ENCODE results near the gene KIAA1671. TPM values are rescaled to one million over a fixed set of nuclear protein-coding genes. Genes with fewer than 3 reads are reported as not detected.
A peak's percentile ranks its signal among the peaks of the same experiment; 100 is the strongest.

The KIAA1671 gene
- total RNA-seq, 4 donors from 2014 or later, result 7.6 to 26.1 (median 16.7) TPM

GRCh38 chr22:25039754-25040153 lies 87.2 kb downstream of the KIAA1671 start:
- Histone ChIP-seq H3K4me1 (no peaks in the 10 kb centered on the region), H3K36me3 (no peaks in the 10 kb centered on the region), H3K27me3 (no peaks in the 10 kb centered on the region), H3K27ac (no peak overlapping the region), H3K4me3 (no peak overlapping the region), H3K9me3 (no peaks in the 10 kb centered on the region)
- TF ChIP-seq POLR2A (IDR thresholded peaks at IDR 0.05) (no peak), CTCF (IDR thresholded peaks at IDR 0.05) (no peak)
- no peak for DNase-seq
- intact Hi-C loops (cut with DNase I; ENCODE audit: low total_unique reads), result no loop called here

DNA sequence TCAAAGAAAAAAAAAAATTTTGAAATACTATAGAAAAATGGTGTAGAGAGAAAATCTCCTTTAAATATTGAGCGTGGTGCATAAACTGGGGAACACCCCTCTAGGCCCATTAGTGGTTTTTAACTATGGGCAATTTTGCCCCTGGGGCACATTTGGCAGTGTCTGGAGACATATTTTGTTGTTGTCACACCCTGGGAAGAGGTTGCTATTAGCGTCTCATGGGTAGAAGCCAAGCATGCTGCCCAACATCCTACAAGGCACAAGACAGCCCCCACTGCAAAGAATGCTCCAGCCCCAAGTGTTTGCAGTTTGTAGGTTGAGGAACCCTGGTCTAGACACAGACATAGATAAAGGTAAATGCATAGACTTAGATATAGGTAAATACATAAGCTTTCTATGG lies 92.6 kb downstream of the KIAA1671 start:
- H3K36me3 ChIP-seq, result no peaks in the 10 kb centered on the region
- TF ChIP-seq CTCF (IDR thresholded peaks at IDR 0.05) (no peak), POLR2A (IDR thresholded peaks at IDR 0.05) (no peak)
- no peak overlapping the region for H3K27ac ChIP-seq
- H3K27me3 ChIP-seq, result no peaks in the 10 kb centered on the region
- intact Hi-C loops (cut with DNase I; ENCODE audit: low total_unique reads), result no loop called here
- no peaks in the 10 kb centered on the region for H3K4me1 ChIP-seq
- H3K4me3 ChIP-seq, result no peak overlapping the region
- no peaks in the 10 kb centered on the region for H3K9me3 ChIP-seq
- no peak for DNase-seq

DNA sequence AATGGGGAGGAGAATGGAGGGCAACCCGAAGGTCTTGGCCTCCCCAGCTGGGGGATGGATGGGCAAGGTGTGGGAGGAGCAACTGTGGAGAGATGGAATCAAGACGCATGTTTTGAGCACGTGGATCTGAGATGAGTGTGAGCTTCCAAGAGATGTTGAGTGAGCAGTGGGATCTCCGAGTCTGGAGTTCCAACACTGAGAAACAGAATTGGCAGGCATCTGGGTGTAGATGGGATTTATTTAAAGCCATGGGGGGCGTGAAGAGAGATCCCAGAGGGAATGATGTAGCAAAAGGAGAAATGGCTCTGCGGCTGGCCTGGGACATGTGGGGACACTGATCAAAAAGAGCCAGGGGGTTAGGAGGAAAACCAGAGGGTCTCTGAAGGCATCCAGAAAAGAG lies 95.6 kb downstream of the KIAA1671 start:
- DNase-seq, result no peak
- H3K36me3 ChIP-seq, result no peaks in the 10 kb centered on the region
- no peak overlapping the region for H3K4me3 ChIP-seq
- H3K9me3 ChIP-seq, result no peaks in the 10 kb centered on the region
- TF ChIP-seq CTCF (IDR thresholded peaks at IDR 0.05) (no peak), POLR2A (IDR thresholded peaks at IDR 0.05) (no peak)
- no peak overlapping the region for H3K27ac ChIP-seq
- H3K4me1 ChIP-seq, result no peaks in the 10 kb centered on the region
- H3K27me3 ChIP-seq, result no peaks in the 10 kb centered on the region
- intact Hi-C loops (cut with DNase I; ENCODE audit: low total_unique reads), result no loop called here

DNA sequence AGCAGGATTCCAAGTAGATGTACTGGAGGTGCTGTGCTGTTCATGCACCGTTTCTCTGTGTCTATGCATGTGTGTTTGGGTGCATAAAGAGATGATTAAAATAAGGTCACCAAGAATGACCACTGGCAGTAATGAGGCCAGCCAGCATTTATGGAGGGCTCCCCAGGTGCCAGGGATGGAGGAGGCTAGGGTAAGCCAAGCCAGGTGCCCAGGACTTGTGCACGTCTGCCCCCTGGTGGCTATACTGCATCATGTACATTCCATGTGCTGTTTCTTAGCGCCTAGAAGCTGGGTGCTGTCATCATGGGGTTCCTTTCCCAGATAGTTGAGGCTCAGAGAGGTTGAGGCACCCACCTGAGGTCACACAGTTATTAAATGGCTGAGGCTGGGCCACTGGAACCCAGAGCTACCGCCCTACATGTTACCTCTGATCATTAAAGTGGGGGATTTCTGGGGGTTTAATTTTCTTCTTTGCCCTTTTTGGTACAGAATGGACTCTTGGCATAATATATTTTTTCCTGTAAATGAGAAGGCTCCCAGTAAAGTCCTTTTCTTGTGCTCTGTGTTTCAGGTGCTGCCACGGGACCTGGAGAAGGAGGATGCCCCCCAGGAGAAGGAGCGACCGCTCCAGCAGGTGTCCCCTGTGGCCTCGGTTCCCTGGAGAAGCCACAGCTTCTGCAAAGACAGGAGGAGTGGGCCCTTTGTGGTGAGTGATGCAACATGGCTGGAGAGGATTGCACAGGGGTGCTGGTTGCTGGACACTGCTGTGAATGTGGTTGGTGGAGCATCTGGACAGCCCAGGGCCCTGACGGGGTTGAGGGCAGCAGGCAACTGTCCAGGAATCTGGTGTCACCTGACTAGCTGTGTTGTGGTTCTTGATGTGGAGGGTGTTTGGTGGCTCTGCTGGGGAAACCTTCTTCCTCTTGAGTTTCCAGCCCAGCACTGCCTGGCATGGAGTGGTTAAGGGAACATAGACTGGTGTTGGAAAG lies 96.4 kb downstream of the KIAA1671 start:
- no peak overlapping the region for H3K27ac ChIP-seq
- H3K4me3 ChIP-seq, result no peak overlapping the region
- DNase-seq, result peak; percentile 38 to 46
- H3K36me3 ChIP-seq, result no peaks in the 10 kb centered on the region
- no peaks in the 10 kb centered on the region for H3K9me3 ChIP-seq
- TF ChIP-seq CTCF (IDR thresholded peaks at IDR 0.05), result peak; percentile 63 to 84 (median 74)
- no peak for TF ChIP-seq POLR2A (IDR thresholded peaks at IDR 0.05)
- intact Hi-C loops (cut with DNase I; ENCODE audit: low total_unique reads), result no loop called here
- H3K4me1 ChIP-seq, result no peaks in the 10 kb centered on the region
- H3K27me3 ChIP-seq, result no peaks in the 10 kb centered on the region

DNA sequence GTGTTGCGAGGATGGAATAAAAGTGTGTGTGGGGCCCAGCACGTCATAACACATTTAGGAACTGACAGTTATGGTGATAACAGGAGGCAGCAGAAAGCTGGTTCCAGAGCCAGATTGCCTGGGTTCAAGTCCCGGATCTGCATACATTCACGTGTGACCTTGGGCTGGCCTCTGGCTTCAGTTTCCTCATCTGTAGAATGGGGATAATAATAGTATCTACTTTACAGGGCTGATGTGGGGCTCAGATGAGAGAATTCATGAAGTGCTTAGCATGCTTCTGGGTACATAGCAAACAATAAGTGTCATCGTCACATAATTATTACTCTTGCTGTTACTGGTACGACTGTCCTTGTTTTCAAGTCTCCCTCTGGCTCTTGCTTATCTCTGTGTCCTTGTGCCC lies 97.3 kb downstream of the KIAA1671 start:
- DNase-seq, result no peak
- intact Hi-C loops (cut with DNase I; ENCODE audit: low total_unique reads), result loop anchor here (10.0 kb wide), 1 partner anchor 105 kb away; the partner anchor contains the start of gene LHFPL7
- no peak overlapping the region for H3K4me3 ChIP-seq
- no peak overlapping the region for H3K27ac ChIP-seq
- no peaks in the 10 kb centered on the region for H3K4me1 ChIP-seq
- H3K27me3 ChIP-seq, result no peaks in the 10 kb centered on the region
- no peaks in the 10 kb centered on the region for H3K36me3 ChIP-seq
- no peaks in the 10 kb centered on the region for H3K9me3 ChIP-seq
- no peak for TF ChIP-seq CTCF (IDR thresholded peaks at IDR 0.05)
- no peak for TF ChIP-seq POLR2A (IDR thresholded peaks at IDR 0.05)
